ENCODE data around the gene FSTL4.

DNA sequence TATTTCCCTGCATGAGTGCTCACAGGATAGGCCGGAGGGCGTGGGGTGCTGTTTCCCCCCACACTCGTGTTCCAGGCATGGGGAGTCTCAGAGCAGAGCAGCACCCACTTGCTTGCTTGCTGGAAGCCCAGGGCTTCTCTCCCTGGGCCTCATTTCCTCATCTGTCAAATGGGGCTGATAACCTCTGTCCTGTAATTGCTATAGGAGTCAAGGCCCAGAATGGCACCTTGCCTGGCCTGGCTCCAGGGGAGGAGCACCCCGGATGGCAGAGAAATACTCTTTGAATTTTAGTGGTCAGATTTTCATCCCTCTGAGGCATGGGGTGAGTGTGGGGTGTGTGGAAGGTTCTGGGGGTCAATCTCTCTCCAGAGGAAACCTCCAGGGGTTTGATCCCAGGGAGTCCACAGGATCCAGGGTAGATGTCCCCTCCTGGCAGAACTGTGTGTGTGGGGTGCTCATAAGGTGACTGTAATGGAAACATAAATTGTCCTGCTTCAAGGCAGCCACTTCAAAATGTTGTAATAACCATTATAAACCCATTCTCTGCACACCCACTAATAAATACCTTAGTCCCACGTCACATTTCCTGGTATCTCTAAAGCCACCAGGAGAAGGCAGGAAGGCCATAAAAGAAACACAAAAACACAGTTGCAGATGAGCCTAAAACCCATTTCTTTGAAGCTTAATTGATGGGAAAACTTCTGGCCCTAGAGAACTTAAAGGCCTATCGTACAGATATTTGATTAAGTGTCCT lies 272.2 kb downstream of the FSTL4 start:
- TF ChIP-seq, protein P1, sequence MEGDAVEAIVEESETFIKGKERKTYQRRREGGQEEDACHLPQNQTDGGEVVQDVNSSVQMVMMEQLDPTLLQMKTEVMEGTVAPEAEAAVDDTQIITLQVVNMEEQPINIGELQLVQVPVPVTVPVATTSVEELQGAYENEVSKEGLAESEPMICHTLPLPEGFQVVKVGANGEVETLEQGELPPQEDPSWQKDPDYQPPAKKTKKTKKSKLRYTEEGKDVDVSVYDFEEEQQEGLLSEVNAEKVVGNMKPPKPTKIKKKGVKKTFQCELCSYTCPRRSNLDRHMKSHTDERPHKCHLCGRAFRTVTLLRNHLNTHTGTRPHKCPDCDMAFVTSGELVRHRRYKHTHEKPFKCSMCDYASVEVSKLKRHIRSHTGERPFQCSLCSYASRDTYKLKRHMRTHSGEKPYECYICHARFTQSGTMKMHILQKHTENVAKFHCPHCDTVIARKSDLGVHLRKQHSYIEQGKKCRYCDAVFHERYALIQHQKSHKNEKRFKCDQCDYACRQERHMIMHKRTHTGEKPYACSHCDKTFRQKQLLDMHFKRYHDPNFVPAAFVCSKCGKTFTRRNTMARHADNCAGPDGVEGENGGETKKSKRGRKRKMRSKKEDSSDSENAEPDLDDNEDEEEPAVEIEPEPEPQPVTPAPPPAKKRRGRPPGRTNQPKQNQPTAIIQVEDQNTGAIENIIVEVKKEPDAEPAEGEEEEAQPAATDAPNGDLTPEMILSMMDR (IDR thresholded peaks at IDR 0.05; ENCODE audit: low read depth, low read length, missing input control), result no peak
- TF ChIP-seq, protein P2, sequence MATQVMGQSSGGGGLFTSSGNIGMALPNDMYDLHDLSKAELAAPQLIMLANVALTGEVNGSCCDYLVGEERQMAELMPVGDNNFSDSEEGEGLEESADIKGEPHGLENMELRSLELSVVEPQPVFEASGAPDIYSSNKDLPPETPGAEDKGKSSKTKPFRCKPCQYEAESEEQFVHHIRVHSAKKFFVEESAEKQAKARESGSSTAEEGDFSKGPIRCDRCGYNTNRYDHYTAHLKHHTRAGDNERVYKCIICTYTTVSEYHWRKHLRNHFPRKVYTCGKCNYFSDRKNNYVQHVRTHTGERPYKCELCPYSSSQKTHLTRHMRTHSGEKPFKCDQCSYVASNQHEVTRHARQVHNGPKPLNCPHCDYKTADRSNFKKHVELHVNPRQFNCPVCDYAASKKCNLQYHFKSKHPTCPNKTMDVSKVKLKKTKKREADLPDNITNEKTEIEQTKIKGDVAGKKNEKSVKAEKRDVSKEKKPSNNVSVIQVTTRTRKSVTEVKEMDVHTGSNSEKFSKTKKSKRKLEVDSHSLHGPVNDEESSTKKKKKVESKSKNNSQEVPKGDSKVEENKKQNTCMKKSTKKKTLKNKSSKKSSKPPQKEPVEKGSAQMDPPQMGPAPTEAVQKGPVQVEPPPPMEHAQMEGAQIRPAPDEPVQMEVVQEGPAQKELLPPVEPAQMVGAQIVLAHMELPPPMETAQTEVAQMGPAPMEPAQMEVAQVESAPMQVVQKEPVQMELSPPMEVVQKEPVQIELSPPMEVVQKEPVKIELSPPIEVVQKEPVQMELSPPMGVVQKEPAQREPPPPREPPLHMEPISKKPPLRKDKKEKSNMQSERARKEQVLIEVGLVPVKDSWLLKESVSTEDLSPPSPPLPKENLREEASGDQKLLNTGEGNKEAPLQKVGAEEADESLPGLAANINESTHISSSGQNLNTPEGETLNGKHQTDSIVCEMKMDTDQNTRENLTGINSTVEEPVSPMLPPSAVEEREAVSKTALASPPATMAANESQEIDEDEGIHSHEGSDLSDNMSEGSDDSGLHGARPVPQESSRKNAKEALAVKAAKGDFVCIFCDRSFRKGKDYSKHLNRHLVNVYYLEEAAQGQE (IDR thresholded peaks at IDR 0.05), result no peak
- TF ChIP-seq RXRA (IDR thresholded peaks at IDR 0.05) (no peak), HNF4G (IDR thresholded peaks at IDR 0.05) (no peak), RAD21 (IDR thresholded peaks at IDR 0.05) (no peak)
- TF ChIP-seq, protein P3, sequence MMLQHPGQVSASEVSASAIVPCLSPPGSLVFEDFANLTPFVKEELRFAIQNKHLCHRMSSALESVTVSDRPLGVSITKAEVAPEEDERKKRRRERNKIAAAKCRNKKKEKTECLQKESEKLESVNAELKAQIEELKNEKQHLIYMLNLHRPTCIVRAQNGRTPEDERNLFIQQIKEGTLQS (IDR thresholded peaks at IDR 0.05), result no peak

All from liver (tissue), 3 donors.